ENCODE data around the gene ZNF550.
A peak's percentile ranks its signal among the peaks of the same experiment; 100 is the strongest.
"Not testable (repeated sequence)": the region's sequence is repeated elsewhere in the genome, so short reads cannot be mapped to it uniquely, and the experiment has no call there.

Gene ZNF550

GRCh38 chr19:57537953-57538547, 21.6 kb downstream of the ZNF550 start:
- no peak for DNase-seq (ENCODE audit: extremely low read depth in 1 of 2, low read depth in 1 of 2)

GRCh38 chr19:57527136-57527881, 32.4 kb downstream of the ZNF550 start, which contains the start of gene ZNF549:
Gene ZNF549, plus strand, starts transcription at chr19:57527356. Its CDS starts 218 bp downstream, at chr19:57527574.
- DNase-seq (ENCODE audit: extremely low read depth in 1 of 2, low read depth in 1 of 2), result peak; percentile 66 to 77

DNA sequence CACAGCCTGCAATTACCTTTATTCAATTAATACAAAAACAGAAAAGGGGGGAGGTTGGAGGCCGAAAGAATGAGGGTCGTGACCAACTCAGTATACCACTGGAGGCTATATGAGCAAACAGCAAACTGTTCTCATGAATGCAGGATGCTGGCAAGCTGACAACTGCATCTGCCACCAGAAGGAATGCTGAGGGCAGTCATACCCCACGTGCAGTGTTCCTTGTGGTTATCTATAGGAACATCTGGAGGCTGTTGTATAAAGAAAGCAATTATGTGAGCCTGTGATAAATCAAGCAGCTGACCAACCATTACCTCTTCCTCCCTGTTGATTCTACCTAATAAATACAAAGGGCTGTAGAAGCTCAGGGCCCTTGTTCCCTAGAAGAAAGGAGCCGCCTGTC, 41.6 kb downstream of the ZNF550 start:
- DNase-seq (ENCODE audit: extremely low read depth in 1 of 2, low read depth in 1 of 2), result not testable (repeated sequence)

DNA sequence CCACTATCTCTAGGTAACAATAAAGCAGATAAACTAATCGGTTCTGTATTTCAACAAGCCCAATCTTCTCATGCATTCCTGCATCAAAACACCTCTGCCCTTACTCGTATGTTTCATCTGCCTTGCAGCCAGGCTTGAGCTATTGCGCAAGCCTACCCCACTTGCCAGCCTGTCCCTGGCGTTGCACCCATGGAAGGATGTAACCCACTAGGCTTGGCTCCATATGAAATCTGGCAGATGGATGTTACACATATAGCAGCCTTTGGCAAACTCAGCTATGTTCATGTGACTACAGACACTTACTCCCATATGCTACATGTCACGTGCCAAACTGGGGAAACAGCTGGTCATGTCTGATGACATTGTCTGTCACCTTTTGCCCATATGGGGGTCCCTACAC, 44.4 kb downstream of the ZNF550 start:
- no peak for DNase-seq (ENCODE audit: extremely low read depth in 1 of 2, low read depth in 1 of 2)

GRCh38 chr19:57512845-57513244, 46.8 kb downstream of the ZNF550 start:
- no peak for DNase-seq (ENCODE audit: extremely low read depth in 1 of 2, low read depth in 1 of 2)

DNA sequence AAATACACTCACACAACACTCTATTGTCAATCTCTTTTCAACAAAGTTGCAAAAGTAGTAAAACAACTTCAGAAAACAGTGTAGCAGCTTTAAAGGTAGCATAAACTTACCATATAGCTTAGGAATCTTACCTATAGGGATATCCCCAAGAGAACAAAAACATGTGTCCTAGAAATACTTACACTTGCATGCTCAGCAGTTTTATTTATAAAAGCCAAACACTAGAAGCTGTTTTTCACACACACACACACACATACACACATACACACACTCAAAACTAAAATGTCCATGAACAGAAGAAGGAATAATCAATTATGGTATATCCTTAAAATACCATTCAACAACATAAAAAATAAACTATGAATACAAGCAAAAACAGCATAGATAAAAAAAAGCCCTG, 48.2 kb downstream of the ZNF550 start:
- DNase-seq (ENCODE audit: extremely low read depth in 1 of 2, low read depth in 1 of 2), result no peak

DNA sequence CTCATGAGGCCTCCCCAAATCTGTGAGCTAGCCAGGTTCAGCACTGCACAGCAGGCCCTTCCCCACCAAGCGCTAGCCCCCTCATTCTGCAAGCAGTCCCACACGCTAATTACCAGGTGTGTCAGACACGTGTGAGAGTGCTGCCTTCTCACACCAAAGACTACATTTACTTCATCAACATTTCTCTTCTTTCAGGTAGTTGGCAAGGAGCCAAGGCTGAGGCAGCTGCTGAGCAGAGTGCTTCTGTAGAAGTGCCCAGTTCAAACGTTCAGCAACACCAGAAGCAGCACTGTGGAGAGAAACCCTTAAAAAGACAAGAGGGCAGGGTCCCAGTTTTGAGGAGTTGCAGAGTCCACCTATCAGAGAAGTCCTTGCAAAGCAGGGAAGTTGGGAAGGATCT, 53.5 kb downstream of the ZNF550 start:
- no peak for DNase-seq (ENCODE audit: extremely low read depth in 1 of 2, low read depth in 1 of 2)

DNA sequence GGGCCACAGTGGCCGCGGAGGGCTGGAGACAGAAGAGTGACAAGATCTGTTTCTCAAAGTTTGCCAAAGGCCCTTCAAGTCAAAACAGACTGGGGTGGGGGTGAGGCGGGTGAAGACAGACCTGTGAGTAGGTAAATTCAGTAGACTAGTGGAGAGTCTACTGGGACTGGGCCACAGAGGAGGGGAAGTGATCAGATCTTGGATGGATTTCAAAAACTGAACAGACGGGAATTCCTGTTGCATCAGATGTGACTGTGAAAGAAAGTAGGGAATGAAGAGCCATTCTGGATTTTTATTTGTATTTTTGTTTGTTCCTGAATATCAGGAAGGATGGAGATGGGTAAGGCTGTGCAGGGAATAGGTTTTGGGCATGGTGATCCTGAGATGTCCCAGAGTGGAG, 59.3 kb downstream of the ZNF550 start:
- not testable (repeated sequence) for DNase-seq (ENCODE audit: extremely low read depth in 1 of 2, low read depth in 1 of 2)

DNA sequence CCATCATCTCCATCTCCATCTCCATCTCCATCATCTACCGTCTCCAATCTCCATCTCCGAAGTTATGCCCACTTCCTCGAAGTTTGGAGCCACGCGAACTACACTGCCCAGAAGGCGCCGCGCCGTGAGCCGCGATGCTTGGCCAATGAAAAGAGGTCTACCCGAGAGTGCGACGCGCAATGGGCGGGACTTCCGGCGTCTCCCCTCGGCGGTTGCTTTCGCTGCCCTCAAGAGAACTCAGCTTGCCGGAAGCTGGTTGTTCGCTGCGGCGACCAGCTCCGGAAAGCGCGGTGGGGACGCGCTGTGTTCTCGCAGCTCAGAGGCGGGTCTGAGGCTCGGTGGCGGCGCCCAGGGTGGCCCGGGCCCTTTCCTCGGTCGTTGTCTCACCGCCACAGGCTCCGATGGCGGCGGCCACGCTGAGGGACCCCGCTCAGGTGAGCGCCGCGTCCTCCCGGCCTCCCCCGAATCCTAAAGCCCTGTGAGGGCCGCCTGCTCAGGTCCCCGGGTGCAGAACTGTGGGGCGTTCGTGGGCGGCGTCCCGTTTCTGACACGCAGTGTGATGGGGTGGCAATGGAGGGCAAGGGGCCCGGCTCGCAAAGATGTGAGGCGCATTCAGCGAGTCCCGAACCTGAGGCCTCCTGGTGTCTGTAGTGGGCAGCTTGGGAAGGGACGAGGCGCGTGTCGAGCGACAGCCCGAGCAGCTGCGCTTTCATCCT, 59.8 kb downstream of the ZNF550 start, which contains the start of gene ZNF773:
ZNF773 (plus strand) TSS at position 259 of the 716 bp plus-strand sequence; CDS start at position 402, 143 bp downstream.
- DNase-seq (ENCODE audit: extremely low read depth in 1 of 2, low read depth in 1 of 2), result peak; percentile 89 to 96

DNA sequence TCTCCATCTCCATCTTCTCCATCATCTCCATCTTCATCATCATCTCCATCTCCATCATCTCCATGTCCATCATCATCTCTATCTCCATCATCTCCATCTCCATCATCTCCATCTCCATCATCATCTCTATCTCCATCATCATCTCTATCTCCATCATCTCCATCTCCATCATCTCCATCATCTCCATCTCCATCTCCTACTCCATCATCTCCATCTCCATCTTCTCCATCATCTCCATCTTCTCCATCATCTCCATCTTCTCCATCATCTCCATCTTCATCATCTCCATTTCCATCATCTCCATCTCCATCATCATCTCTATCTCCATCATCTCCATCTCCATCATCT, 60.4 kb downstream of the ZNF550 start:
- not testable (repeated sequence) for DNase-seq (ENCODE audit: extremely low read depth in 1 of 2, low read depth in 1 of 2)

- DNase-seq (ENCODE audit: extremely low read depth in 1 of 2, low read depth in 1 of 2), result not testable (repeated sequence)
These were observed 71.4 kb downstream of the ZNF550 start for GRCh38 chr19:57488299-57488644.

DNA sequence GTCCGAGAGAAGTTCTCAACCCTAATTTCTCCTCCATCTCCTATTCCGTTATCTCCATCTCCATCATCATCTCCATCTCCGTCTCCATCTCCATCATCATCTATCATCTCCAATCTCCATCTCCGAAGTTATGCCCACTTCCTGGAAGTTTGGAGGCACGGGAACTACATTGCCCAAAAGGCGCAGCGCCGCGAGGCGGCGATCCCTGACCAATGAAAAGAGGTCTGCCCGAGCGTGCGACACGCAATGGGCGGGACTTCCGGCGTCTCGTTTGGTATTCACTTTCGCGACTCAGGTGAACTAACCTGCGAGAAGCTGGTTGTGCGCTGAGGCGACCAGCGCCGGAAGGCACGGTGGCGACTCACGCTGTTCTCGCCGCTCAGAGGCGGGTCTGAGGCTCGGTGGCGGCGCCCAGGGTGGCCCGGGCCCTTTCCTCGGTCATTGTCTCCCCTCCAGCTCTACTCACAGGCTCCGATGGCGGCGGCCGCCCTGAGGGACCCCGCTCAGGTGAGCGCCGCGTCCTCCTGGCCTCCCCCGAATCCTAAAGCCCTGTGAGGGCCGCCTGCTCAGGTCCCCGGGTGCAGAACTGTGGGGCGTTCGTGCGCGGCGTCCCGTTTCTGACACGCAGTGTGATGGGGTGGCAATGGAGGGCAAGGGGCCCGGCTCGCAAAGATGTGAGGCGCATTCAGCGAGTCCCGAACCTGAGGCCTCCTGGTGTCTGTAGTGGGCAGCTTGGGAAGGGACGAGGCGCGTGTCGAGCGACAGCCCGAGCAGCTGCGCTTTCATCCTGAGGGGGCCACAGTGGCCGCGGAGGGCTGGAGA, 72.0 kb downstream of the ZNF550 start, which contains the start of gene ZNF419:
ZNF419 (plus strand) TSS at position 274 of the 822 bp plus-strand sequence; CDS start at position 475, 201 bp downstream.
- DNase-seq (ENCODE audit: extremely low read depth in 1 of 2, low read depth in 1 of 2), result peak; percentile 86 to 94
